Kidney tubule cell (primary cell): Measurements from ENCODE around the gene BFAR.
"Not testable (repeated sequence)": the region's sequence is repeated elsewhere in the genome, so short reads cannot be mapped to it uniquely, and the experiment has no call there.

Source experiments
- DNase-seq: peaks from one replicate; pipeline ENCODE4 v3.0.0-alpha.2; 2018; ENCODE audit warnings: low spot score

The BFAR gene

DNA sequence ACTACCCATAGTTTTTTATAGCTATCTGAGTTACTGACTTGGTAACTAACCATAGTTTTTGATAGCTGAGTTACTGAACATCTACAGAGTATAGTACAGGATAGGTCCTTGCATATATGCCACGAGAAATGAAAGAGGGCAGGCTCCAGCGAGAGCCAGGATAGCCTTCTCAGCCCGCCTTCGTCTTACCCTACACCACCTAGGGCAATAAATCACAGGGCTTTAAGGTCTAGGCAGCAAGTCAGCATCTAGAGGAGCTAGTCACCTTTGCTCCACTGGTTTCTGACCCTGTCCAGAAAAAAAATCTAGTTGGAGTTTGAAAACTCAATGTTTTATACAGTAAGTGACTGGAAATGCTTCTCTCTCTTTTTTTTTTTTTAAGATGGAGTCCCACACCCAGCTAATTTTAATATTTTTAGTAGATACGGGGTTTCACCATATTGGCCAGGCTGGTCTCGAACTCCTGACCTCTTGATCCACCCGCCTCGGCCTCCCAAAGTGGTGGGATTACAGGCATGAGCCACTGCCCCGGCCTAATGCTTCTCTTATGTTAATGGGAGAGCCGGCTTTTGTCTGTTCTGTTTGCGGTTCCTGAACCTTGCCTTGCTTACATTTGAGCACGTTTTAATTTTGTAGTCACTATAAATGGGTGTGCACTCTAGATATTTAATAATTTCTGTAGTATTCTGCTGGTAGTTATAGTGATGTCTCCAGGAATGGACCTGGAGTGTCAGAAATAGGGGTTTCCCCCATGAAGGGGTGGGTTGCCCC is 2.8 kb downstream of the BFAR start:
- DNase-seq: no peak

DNA sequence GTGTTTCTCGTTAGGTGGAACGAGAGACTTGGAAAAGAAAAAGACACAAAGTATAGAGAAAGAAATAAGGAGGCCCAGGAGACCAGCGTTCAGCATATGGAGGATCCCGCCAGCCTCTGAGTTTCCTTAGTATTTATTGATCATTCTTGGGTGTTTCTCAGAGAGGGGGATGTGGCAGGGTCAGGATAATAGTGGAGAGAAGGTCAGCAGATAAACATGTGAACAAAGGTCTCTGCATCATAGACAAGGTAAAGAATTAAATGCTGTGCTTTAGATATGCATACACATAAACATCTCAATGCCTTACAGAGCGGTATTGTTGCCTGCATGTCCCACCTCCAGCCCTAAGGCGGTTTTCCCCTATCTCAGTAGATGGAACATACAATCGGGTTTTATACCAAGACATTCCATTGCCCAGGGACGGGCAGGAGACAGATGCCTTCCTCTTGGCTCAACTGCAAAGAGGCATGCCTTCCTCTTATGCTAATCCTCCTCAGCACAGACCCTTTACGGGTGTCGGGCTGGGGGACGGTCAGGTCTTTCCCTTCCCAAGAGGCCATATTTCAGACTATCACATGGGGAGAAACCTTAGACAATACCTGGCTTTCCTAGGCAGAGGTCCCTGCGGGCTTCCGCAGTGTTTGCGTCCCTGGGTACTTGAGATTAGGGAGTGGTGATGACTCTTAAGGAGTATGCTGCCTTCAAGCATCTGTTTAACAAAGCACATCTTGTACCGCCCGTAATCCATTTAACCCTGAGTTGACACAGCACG is 3.6 kb downstream of the BFAR start:
- DNase-seq: peak; percentile 61

DNA sequence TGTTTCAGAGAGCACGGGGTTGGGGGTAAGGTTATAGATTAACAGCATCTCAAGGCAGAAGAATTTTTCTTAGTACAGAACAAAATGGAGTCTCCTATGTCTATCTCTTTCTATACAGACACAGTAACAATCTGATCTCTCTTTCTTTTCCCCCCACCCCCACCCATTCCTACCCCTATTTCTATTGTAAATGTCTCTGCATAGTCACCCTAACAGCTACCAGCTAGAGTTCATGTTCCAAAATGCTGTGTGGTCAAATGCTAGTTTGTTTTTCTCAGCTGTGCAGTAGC is 4.1 kb downstream of the BFAR start:
- not testable (repeated sequence) for DNase-seq

DNA sequence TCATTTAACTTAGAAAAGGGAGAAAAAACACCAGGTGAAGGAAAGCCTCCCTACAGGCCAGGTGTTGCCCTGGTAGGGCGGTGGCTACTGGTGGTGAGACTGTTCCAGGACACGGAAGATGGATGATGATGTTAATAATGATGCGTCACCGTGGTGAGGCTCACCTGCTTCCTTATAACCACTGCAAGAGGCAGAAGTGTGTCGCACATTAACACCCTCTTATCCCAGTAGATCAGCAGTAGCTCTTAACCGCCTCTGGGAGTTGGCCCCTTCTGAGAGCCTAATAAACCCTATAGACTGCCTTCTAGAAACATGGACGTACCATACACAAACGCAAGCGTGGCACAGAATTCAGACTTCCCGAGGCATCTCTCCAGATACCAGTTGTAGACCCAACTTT is 7.8 kb downstream of the BFAR start:
- peak; percentile 55 for DNase-seq

DNA sequence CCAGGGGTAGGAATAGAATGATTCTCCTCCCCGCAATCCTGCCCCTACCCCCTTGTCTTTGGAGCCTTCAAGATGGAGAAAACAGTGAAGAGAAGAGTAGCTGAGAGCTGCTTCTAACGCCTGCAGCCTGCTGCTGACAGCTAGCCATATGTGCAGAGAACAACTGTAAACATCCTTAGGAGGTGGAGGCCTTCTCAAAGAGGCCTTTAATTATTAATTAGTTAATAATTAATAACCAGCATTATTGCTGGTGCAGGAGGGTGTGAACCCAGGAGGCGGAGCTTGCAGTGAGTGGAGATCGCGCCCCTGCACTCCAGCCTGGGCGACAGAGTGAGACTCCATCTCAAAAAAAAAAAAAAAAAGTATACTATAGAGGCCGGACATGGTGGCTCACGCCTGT is 8.5 kb downstream of the BFAR start:
- DNase-seq: no peak

DNA sequence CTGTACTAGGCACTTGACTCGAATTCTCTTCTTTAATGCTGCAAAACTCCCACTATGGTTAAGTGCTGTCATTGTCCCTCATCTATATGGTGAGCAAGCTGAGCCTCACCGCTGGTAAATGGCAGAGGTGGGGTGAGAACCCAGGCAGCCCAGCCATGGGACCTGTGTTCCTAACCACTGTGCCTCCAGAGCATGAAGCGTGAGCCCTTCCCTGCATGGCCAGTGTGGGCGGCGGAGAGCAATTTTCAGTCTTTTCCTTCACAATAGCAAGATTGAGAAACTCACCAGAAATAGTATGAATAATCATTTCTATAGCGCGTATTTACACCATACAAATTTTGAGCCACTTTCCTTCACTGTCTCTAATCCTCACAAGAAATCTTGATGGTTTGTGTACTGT is 9.2 kb downstream of the BFAR start:
- DNase-seq: no peak

DNA sequence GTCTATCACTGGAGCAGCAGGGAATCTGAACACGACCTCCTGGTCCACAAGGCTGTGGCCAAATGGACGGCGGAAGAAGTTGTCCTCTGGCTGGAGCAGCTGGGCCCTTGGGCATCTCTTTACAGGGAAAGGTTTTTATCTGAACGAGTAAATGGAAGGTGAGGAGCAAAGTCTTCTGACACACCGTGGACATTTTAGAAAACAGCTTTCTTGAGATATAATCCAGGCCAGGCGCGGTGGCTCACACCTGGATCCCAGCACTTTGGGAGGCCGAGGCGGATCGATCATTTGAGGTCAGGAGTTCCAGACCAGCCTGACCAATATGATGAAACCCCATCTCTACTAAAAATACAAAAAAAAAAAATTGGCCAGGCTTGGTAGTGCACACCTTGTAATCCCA is 17.1 kb downstream of the BFAR start:
- DNase-seq: no peak

DNA sequence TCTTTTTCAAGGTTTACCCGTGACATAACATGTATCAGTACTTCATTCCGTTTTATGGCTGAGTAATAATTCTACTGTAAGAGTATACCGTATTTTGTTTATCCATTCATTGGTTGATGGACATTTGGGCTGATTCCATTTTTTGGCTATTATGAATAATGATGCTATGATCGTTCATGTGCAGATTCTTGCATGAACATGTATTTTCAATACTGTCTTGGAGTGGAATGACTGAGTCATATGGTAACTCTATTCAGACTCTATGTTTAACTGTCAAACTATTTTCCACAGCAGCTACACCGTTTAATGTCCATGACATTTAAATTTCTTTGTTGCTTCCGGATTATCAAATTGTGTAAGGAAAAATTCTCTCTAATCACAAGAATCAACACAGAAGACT is 17.9 kb downstream of the BFAR start:
- no peak for DNase-seq

DNA sequence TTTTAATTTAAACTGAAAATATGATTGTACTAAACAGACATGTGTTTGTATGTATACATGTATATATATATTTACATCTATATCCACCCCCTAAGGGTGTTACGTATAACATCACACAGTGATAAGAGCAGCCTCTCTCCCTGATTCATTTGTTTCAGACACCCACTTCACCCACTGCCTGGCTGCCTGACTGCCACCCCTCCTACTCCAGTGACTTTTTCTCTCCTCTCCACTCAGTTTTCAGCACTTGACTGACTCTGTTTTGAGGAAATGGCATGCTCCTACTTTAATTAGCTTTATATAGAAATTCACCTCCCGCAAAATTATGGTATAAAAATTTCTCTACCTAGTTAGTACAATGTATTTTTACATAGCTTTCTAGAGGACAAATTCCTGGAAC is 20.0 kb downstream of the BFAR start:
- no peak for DNase-seq

DNA sequence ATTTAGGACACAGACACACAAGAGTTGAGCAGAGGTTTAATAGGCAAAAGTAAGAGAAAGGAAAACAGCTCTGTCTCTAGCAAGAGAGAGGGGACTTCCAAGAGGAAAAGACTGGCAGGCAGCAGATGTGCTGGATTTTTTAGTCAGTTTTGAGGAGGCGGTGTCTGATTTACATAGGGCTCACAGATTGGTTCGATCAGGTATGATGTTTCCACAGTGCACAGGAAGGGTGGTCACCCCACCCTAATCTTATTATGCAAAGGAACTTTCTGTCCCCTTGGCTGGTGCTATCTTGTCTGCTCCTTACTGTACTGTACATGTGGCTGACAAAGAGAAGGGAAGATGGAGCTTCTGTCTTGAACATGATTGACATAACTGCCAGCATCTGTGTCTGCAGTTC is 25.3 kb downstream of the BFAR start:
- no peak for DNase-seq

DNA sequence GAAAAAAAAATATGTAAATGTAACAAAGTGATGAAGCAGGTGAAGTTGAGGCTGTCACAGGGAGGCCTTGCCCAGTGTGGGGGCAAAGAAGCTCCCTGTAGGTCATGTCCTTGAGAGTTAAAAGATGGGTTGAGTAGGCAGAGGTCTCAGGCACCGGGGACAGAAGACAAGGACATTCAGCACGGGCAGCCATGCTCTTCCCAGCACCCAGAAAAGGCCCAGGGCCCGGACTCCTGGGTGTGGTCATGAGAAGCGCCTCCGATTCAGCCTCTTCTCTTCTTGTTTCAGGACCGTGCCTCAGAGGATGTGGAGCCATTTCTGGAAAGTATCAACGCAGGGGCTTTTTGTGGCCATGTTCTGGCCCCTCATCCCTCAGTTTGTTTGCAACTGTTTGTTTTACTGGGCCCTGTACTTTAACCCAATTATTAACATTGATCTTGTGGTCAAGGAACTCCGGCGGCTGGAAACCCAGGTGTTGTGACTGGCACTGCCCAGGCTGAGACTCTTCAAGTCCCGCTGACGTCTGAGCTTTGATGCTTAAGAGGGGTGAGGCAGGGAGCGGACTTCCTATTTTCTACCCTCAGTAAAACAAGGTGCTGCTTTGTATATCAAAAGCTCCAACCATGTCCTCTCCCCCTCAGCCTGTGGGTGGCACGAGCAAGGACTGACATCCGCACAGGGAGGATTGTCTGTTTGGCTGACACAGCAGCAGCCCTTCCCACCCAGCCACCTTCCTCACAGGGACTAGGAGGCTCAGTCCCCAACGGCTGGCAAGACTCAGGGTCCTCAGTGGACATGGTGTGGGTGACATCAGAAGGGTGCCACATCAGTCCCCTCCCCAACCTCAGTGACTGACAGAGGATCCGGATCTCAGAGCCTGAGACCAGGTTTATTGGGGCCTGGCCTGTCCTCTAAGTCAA is 34.9 kb downstream of the BFAR start:
- DNase-seq: no peak

DNA sequence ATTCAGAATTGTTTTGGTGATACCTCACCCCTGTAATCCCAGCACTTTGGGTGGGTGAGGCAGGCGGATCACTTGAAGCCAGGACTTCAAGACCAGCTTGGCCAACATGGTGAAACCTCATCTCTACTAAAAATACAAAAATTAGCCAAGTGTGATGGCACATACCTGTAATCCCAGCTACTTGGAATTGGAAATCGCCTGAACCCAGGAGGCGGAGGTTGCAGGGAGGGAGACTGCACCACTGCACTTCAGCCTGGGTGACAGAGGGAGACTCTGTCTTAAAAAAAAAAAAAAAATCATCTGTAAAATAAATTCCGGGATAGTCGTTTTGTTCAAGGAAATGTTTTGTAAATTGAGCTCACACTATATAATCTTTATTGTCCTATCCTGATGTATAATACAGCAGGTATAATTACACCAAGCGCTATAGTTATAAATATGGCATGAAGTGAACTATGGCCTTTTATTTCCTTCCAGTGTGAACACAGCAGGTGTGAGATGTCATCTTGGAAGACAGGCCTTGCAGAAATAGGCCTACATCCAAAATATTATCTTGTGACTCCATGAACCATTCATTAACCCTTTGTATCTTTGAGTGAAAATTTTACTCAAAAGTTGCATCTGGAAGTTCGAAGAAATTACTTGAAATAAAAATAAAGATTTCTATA is 35.9 kb downstream of the BFAR start:
- no peak for DNase-seq

DNA sequence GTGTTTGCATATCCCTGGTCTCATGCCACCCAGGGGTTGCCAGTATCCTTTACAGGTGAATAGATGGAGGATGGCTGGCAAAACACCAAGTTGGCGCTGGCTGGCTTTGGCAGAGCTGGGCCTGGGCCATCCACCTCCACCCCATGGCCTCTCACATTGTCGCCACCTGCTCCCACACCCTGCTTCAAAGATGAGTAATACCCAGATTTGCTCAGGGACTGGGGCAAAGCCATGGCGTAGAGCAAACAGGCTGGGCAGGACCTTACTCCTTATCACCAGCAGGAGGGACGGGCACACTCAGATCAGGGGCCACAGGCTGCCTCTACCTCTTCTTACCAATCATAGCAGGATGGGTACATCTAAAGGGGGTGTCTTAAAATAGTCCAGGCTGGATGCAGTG is 37.0 kb downstream of the BFAR start:
- DNase-seq: no peak

DNA sequence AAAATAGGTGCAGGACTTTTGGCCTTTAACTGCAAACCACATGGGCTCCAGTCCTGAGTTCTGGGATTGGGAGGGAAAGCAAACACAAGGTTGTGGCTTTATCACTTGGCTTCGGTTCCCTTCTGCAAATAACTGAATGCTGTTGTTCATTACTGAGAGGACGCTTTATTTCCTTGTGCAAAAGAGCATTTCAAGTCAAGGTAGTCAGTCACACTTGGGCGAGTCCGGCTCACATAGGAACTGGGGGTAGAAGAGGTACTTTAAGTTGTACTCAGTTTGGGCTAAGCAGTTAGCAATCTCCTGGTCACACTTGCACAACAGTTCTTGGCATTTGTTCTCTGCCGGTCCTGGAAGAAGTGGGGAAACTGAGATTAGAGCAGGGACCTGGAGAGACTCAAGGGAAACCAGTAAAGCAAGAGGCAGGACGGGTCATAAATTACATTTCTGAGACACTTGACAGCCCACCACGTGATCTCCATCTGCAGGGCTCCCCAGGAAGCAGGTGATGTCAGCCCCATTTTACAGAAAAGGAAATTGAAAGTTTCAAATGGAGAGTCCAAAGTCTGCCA is 39.7 kb downstream of the BFAR start:
- DNase-seq: peak; percentile 63

DNA sequence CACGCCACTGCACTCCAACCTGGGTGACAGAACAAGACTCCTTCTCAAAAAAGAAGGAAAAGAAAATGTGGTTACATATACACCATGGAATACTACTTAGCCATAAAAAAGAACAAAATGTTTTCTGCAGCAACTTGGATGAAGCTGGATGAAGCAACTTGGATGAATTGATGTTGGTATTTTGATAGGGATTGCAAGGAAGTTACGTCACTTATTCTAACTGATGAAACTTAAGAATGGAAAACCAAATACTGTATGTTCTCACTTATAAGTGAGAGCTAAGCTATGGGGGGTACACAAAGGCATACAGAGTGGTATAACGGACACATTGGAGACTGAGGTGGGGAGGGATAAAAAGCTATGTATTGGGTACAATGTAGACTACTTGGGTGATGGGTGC is 43.9 kb downstream of the BFAR start:
- no peak for DNase-seq

DNA sequence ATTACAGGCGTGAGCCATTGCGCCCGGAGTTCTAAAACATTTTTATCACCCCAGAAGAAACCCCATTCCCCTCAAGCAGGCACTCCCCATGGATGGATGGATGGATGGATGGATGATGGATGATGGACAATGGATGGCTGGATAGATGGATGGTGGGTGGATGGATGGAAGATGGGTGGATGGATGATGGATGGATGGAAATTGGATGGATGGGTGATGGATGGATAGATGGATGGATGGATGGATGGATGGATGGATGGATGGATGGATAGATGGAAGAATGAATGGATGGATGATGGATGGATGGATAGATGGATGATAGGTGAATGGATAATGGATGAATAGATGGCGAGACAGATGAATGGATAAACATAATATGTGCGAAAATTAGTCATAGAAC is 44.9 kb downstream of the BFAR start:
- no peak for DNase-seq

DNA sequence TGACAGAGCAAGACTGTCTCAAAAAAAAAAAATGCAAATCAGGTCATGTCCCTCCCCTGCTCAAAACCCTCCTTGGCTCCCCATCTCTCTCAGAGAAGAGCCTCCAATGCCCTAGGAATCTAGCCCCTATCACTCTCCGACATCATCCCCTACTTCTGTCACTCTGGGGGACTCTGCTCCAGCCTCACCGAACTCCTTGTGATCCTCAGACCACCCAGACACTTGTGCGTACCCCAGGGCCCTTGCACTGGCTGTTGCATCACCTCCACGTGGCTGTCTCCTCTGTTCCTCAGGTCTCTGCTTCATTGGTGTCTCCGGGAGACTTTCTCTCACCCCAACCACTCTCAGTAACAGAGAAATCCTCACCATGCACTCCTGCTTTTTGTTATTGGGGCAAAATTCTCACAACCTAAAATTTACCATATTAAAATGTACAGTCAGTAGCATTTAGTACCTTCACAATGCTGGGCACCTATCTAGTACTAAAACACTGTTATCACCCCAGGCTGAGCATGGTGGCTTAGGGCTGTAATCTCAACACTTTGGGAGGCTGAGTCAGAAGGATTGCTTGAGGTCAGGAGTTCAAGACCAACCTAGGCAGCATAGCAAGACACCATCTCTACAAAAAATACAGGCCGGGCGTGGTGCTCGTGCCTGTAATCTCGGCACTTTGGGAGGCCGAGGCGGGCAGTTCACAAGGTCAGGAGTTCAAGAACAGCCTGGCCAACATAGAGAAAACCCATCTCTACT is 46.2 kb downstream of the BFAR start:
- DNase-seq: no peak

DNA sequence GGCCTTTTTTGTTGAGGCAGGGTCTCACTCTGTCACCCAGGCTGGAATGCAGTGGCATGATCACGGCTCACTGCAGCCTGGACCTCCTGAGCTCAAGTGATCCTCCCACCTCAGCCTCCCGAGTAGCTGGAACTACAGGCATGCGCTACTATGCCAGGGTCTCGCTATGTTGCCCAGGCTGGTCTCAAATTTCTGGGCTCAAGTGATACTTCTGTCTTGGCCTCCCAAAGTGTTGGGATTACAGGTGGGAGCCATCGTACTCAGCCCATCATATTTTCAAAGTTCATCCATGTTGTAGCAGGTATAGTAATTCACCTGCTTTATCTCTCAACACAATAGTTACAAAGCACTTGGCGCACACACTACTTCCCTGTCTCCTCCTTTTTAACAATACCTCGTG is 47.6 kb downstream of the BFAR start:
- not testable (repeated sequence) for DNase-seq

DNA sequence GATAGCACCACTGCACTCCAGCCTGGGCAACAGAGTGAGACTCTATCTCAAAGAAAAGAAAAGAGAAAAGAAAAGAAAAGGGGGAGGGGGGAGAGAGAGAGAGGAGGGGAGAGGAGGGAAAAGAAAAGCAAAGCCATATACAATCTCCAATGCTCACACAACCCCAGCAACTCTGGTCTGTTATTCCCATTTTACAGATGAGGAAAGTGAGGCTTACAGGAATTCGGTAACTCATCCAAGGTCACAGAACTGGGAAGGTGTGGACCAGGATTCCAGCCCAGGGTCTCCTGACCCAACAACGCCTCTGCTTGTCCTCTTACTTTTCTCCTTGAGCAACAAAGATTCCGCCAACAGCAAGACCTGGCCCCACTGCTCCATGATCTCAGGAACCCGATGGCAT is 48.4 kb downstream of the BFAR start:
- no peak for DNase-seq

DNA sequence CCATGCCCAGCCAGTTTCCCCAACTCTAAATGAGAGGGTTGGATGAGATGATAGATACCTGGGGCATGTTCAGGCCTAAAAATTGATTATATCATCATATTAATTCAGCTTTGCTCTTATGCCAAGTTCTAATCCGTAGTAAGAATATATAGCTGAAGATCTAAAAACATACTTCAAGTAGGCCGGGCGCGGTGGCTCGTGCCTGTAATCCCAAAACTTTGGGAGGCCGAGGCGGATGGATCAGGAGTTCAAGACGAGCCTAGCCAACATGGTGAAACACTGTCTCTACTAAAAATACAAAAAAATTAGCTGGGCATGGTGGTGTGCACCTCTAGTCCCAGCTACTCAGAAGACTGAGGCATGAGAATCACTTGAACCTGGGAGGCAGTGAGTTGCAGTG is 49.4 kb downstream of the BFAR start:
- DNase-seq: no peak
